ENCODE data around the gene CAPSL. TPM values are rescaled to one million over a fixed set of nuclear protein-coding genes. Genes with fewer than 3 reads are reported as not detected.

The CAPSL gene
- total and polyA plus RNA-seq, 9 of the 15 experiments (the other 6 are each of a cell fraction or from before 2014, with no cell fraction given) = not detected

GRCh38 chr5:35926389-35927051 is 11.9 kb downstream of the CAPSL start (continued):
- no peak for TF ChIP-seq ZNF280A (IDR thresholded peaks at IDR 0.05; ENCODE audit: low read depth, partially characterized antibody)
- no peak for TF ChIP-seq HIVEP1 (CRISPR knock-in tag; IDR thresholded peaks at IDR 0.05)
- no peak for TF ChIP-seq ZFX (CRISPR knock-in tag; IDR thresholded peaks at IDR 0.05)
- no peak for TF ChIP-seq PTBP1 (IDR thresholded peaks at IDR 0.05; ENCODE audit: low read depth, low read length)
- no peak for TF ChIP-seq ZNF780A (CRISPR knock-in tag; IDR thresholded peaks at IDR 0.05)
- no peak for TF ChIP-seq HNRNPL (IDR thresholded peaks at IDR 0.05; ENCODE audit: low read depth, low read length)

GRCh38 chr5:35924950-35925722 is 13.3 kb downstream of the CAPSL start:
- Histone ChIP-seq H3K27ac (ENCODE audit: extremely low read depth, low read depth, low read length) (no peak overlapping the region), H3K4me3 (no peak overlapping the region), H3K79me2 (ENCODE audit: control insufficient read depth, insufficient read depth, low read length) (no peaks in the 10 kb centered on the region), H3K27me3 (ENCODE audit: control insufficient read depth in 2 of 2, insufficient read depth in 2 of 2, low read length in 2 of 2) (peaks cover 0 to 5% of the 10 kb centered on the region in 2 experiments; a peak in 1 of 5 replicates), H3K9ac (ENCODE audit: insufficient read depth in 1 of 2, low read depth in 2 of 2, low read length in 2 of 2) (no peak overlapping the region), H3K4me2 (ENCODE audit: insufficient read depth, low read length) (no peak overlapping the region), H2AFZ (ENCODE audit: low read depth, low read length) (no peak overlapping the region), H3K9me1 (ENCODE audit: control insufficient read depth, insufficient read depth, low read length) (no peaks in the 10 kb centered on the region), H3K9me3 (replicated peaks; ENCODE audit: control insufficient read depth, insufficient read depth, low read depth, low read length) (no peaks in the 10 kb centered on the region), H3K4me1 (replicated peaks in 1 of 2; ENCODE audit: control insufficient read depth in 2 of 2, insufficient read depth in 2 of 2, low read length in 2 of 2) (no peaks in the 10 kb centered on the region), H4K20me1 (replicated peaks; ENCODE audit: control insufficient read depth, insufficient read depth, low read length) (no peaks in the 10 kb centered on the region), H3K36me3 (ENCODE audit: control insufficient read depth, insufficient read depth, low read length) (no peaks in the 10 kb centered on the region)
- in situ Hi-C loops (cut with MboI) (loop anchor here (5.0 kb wide), 2 partner anchors 833 to 1448 kb away; no protein-coding TSS in a partner anchor), intact Hi-C loops (cut with micrococcal nuclease) (loop anchor here (5.0 kb wide), 3 partner anchors 273 to 1453 kb away; no protein-coding TSS in a partner anchor)
- ATAC-seq (peak; percentile 94), DNase-seq (ENCODE audit: extremely low read depth in 1 of 4, low spot score in 3 of 4) (peak; percentile 18 to 62 (median 40)), FAIRE-seq (peak; percentile 78)
- ChIA-PET CTCF (ENCODE audit: low intra/inter-chr PET ratio) (interaction anchor here (1.0 to 3.6 kb wide), 2 partner anchors 835 to 1451 kb away, joined by 5 to 33 read pairs; no protein-coding TSS in a partner anchor), POLR2A (no interaction called here)
- WGBS (ENCODE audit: insufficient coverage, low coverage, missing lambda C conversion rate) = 3% methylated on average over 21 of the region's 21 CpGs
- no TSS peak for BruUV-seq (replicated peaks)
- TF ChIP-seq RAD21 (CRISPR knock-in tag; conservative IDR thresholded peaks at IDR 0.05 in 1 of 2, IDR thresholded peaks at IDR 0.05 in 1 of 2) (peak; percentile 12 to 72; a peak in 2 of 4 replicates), BCLAF1 (IDR thresholded peaks at IDR 0.05; ENCODE audit: borderline replicate concordance in 1 of 2, control insufficient read depth in 1 of 2, low read depth in 2 of 2, low read length in 1 of 2) (no peak), HNRNPLL (IDR thresholded peaks at IDR 0.05; ENCODE audit: low read depth, low read length, poor library complexity, severe bottlenecking) (peak; percentile 80), CBFA2T3 (IDR thresholded peaks at IDR 0.05) (no peak), MLX (CRISPR knock-in tag; conservative IDR thresholded peaks at IDR 0.05) (no peak), NR2C1 (IDR thresholded peaks at IDR 0.05) (no peak), NR2C1 (tag; IDR thresholded peaks at IDR 0.05) (no peak)
